ENCODE results near the gene FANCF.

Gene FANCF

DNA sequence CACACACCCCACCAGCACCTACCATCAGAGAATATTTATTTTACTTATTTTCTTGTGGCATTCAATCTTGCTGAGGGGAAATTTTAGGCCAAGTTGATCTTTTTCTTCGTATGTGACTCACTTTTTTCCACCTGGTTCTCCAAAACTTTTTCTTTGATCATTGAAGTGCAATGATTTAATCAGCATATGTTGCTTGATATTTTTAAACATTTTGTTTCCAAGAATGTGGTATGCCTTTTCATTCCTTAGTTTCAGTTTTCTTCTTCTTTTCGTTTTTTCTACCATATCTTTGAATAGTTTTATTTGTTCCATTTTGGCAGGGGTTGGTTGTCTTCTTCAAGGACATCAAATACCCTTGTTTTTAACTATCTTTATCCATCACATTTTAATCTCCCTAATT lies 28.6 kb downstream of the FANCF start:
- no peak for DNase-seq (ENCODE audit: low read depth)
- TF ChIP-seq, protein P1, sequence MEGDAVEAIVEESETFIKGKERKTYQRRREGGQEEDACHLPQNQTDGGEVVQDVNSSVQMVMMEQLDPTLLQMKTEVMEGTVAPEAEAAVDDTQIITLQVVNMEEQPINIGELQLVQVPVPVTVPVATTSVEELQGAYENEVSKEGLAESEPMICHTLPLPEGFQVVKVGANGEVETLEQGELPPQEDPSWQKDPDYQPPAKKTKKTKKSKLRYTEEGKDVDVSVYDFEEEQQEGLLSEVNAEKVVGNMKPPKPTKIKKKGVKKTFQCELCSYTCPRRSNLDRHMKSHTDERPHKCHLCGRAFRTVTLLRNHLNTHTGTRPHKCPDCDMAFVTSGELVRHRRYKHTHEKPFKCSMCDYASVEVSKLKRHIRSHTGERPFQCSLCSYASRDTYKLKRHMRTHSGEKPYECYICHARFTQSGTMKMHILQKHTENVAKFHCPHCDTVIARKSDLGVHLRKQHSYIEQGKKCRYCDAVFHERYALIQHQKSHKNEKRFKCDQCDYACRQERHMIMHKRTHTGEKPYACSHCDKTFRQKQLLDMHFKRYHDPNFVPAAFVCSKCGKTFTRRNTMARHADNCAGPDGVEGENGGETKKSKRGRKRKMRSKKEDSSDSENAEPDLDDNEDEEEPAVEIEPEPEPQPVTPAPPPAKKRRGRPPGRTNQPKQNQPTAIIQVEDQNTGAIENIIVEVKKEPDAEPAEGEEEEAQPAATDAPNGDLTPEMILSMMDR (IDR thresholded peaks at IDR 0.05; ENCODE audit: control insufficient read depth, extremely low read depth, insufficient read depth): no peak
- H3K4me3 ChIP-seq (ENCODE audit: low read depth, low read length): no peak overlapping the region

DNA sequence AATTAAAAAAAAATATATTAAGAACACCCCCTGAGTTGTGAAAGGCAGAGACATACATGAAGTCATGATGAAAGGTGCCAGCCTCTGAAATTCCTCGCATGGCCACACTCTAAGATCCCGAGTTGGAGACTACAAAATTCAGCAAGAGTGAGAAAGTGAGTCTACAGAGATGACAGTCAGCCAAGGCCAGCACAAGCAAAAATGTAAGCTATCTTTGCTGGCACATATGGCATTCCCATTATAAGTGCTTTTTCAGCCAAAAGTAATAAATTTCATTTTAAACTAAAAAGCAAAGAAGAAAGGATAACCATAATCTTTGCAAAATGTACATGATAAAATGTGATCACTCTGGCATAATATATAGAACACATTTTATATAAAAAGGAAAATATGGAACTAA lies 40.6 kb downstream of the FANCF start:
- TF ChIP-seq, protein P1 (IDR thresholded peaks at IDR 0.05; ENCODE audit: control insufficient read depth, extremely low read depth, insufficient read depth): no peak
- no peak for DNase-seq (ENCODE audit: low read depth)
- no peak overlapping the region for H3K4me3 ChIP-seq (ENCODE audit: low read depth, low read length)

DNA sequence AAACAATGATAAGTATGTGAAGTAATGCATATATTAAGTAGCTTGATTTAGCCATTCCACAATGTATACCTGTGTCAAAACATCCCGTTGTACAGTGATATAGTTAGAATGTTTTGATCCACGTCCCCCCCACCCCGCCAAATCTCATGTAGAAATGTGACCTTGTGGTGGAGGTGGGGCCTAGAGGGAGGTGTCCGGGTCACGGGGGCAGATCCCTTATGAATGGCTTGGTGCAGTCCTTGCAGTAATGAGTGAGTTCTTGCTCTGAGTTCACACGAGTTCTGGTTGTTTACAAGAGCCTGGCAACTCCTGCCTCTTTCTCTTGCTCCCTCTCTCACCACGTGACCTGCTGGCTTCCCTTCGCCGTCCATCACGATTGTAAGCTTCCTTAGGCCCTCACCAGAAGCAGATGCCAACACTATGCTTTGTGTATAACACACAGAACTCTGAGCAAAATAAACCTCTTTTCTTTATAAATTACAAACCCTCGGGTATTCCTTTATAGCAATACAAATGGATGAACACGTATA lies 41.6 kb downstream of the FANCF start:
- H3K4me3 ChIP-seq (ENCODE audit: low read depth, low read length): no peak overlapping the region
- TF ChIP-seq, protein P1 (IDR thresholded peaks at IDR 0.05; ENCODE audit: control insufficient read depth, extremely low read depth, insufficient read depth): no peak
- no peak for DNase-seq (ENCODE audit: low read depth)

DNA sequence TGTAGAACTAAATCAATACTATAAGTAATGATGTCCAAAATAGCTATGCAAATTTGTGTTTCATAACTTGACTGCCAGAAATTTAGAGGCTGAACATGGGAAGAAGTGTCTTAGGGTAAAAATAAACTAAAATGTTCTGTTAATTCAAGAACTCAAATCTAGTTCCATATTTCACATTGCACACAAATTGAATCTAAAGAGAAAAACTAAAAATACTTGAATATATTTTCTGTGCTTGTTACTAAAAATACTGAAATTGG lies 43.5 kb downstream of the FANCF start:
- TF ChIP-seq, protein P1 (IDR thresholded peaks at IDR 0.05; ENCODE audit: control insufficient read depth, extremely low read depth, insufficient read depth): no peak
- no peak overlapping the region for H3K4me3 ChIP-seq (ENCODE audit: low read depth, low read length)
- DNase-seq (ENCODE audit: low read depth): no peak

DNA sequence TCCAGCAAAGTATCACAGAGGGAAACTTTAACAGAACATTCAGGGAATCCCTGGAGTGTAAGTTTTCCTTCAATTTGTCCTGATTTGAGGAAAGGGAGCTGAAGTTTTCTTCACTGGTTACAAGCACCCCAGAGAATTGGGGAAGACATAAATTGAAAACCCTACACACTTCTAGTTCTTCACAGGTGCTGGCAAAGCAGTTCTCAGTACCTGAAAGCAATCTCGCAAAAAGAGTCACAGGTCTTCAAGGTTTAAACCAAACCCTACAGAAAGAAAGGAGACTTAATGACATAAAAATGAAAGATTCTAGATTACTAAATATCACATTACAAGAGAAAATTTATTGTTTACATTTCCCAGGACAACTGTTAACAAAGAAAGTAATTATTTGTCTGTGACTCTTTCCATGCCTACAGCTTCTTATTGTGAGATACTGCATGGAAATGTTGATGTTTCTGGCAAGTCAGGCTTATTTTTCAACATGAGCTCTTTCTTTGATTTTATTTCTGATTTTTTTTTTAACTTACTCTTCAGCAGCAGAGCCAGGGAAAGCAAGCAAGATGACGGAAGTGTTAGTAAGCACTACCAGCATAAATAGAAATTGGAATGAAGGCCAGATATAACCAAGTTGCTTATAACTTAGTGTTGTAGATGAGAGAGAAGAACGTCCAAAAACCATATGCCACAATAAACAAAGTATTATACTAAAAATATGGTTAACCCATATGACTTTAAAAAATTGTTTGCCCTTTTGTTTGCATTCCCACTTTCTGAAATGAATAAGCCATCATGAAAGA lies 44.1 kb downstream of the FANCF start:
- TF ChIP-seq, protein P1 (IDR thresholded peaks at IDR 0.05; ENCODE audit: control insufficient read depth, extremely low read depth, insufficient read depth): no peak
- DNase-seq (ENCODE audit: low read depth): no peak
- no peak overlapping the region for H3K4me3 ChIP-seq (ENCODE audit: low read depth, low read length)

DNA sequence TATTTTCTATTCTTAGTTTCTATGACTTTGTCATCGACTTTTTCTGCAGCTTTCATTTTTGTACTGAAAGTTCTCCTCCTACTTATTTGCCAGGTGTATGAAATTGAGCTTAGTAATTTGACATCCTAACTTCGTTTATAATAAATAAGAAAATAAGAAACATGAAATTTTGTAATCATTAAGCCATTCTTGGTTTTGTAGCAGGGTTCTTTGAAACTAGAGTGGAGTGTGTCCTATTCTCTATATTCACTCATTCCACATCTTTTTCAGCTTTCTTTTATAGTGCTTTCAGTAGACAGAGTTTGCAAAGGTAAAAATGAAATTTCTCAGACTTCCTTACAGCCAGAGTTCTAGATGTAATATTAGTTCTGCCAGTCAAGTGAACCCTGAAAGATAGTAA lies 47.8 kb downstream of the FANCF start:
- TF ChIP-seq, protein P1 (IDR thresholded peaks at IDR 0.05; ENCODE audit: control insufficient read depth, extremely low read depth, insufficient read depth): no peak
- H3K4me3 ChIP-seq (ENCODE audit: low read depth, low read length): no peak overlapping the region
- DNase-seq (ENCODE audit: low read depth): no peak
